ENCODE data around the gene RHEB.

RHEB gene

GRCh38 chr7:151524845-151525244, 5.2 kb upstream of the RHEB start:
- no peak for DNase-seq (ENCODE audit: low read depth)

- no peak for DNase-seq (ENCODE audit: low read depth)
These were observed 4.6 kb upstream of the RHEB start for GRCh38 chr7:151524331-151524730.

- peak; percentile 25 for DNase-seq (ENCODE audit: low read depth)
These were observed 945 bp upstream of the RHEB start for GRCh38 chr7:151520419-151521261.

DNA sequence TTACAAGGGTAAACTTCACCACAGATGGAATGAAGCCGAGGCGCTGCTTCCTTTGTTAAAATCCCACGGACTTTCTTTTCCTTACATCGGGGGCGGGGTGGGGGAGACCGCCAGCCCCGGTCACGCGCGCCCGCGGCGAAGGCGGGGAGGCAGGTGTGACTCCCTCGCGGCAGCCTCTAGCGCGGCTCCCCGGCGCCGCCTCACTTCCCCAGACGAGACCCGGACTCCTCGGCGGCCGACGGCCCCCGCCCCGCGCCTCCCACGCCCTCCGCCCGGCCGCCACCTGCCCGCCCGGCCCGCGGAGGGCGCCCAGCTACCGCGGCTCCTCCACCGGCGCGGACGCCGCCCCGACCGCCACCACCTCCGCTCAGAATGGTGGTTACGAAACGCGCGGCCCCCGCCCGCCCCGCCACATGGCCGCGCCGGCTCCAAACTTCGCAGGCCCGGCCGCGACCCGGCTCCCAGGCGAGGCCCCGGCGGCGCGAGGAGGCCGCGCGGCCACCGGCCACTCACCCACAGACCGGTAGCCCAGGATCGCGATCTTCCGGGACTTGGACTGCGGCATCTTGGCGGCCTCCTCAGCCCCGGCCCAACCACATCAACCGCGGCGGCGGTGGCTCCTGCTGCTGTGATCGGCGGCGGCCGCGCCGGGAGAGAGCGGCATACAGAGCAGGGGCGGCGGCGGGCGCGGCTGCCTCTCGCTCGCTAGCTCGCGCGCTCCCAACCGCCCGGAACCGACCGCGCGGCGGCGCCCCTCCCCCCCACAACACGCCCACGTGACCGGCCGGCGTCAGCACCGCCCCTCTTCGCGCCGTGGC, 539 bp downstream of the RHEB start:
- DNase-seq (ENCODE audit: low read depth) = peak; percentile 43

GRCh38 chr7:151518105-151518946, 1.4 kb downstream of the RHEB start:
- peak; percentile 40 for DNase-seq (ENCODE audit: low read depth)

- no peak for DNase-seq (ENCODE audit: low read depth)
These were observed 2.0 kb downstream of the RHEB start for GRCh38 chr7:151517601-151518104.

DNA sequence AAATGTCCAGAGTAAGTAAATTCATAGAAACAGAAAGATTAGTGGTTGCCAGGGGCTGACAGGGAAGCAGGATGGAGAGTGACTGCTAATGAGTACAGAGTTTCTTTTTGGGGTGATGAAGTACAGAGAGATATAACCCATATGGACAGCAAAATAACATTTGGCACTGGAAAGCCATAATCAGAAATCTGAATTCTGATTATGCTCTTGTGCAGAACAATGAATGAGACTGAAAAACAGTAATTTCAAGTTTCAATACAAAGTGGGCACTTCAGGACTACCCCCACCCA, 4.5 kb downstream of the RHEB start:
- DNase-seq (ENCODE audit: low read depth) = no peak

DNA sequence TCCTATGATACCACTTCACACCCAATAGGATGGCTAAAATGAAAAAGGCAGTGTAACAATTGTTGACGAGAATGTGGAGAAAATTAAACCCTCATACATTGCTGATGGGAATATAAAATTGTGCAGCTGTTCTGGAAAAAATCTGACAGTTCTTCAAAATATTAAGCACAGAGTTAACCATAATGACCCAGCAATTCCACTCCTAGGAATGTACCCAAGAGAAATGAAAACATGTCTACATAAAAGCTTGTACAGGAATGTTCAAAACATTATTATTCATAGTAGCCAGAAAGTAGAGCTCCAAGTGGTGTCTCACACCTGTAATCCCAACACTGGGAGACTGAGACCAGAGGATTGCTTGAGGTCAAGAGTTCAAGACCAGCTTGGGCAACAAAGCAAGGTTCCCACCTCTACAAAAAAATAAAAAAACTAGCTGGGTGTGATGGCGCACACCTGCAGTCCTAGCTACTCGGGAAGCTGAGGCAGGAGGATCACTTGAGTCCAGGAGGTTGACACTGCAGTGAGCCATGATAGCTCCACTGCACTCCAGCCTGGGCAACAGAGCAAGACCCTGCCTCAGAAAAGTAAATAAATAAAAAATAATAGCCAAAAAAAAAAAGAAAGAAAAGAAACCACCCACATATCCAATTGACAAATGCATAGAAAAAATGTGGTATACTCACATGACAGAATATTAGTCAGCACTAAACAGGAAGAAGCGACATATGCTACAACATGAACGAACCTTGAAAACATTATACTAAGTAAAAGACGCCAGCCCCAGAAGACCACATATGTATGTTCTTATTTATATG, 5.0 kb downstream of the RHEB start:
- DNase-seq (ENCODE audit: low read depth) = no peak

- no peak for DNase-seq (ENCODE audit: low read depth)
These were observed 6.6 kb downstream of the RHEB start for GRCh38 chr7:151513133-151513532.

- no peak for DNase-seq (ENCODE audit: low read depth)
These were observed 7.3 kb downstream of the RHEB start for GRCh38 chr7:151512353-151512752.

- no peak for DNase-seq (ENCODE audit: low read depth)
These were observed 7.7 kb downstream of the RHEB start for GRCh38 chr7:151511946-151512345.

- DNase-seq (ENCODE audit: low read depth) = no peak
These were observed 8.4 kb downstream of the RHEB start for GRCh38 chr7:151511270-151511669.

GRCh38 chr7:151509670-151510333, 9.9 kb downstream of the RHEB start:
- DNase-seq (ENCODE audit: low read depth) = no peak

GRCh38 chr7:151508991-151509390, 10.7 kb downstream of the RHEB start:
- DNase-seq (ENCODE audit: low read depth) = no peak

DNA sequence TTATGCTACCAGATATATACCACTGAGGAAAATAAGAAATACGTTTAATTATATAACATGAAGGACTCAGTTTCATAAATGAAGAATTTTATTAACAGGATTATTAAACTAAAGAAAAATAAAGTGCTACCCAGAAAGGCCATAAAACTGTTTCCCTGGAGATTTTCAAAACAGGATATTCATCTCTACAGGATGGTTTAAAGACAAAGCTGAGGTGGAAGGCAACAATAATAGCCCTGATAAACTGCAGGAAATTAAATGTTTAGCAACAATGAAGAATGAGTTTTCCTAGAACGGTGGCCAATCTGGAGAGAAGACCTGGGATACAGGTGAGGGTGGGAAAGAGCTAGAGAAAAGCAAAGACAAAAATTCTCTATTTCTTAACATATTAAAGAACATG, 11.9 kb downstream of the RHEB start:
- DNase-seq (ENCODE audit: low read depth) = no peak

GRCh38 chr7:151506901-151507382, 12.8 kb downstream of the RHEB start:
- DNase-seq (ENCODE audit: low read depth) = no peak

- DNase-seq (ENCODE audit: low read depth) = no peak
These were observed 13.7 kb downstream of the RHEB start for GRCh38 chr7:151505836-151506468.

DNA sequence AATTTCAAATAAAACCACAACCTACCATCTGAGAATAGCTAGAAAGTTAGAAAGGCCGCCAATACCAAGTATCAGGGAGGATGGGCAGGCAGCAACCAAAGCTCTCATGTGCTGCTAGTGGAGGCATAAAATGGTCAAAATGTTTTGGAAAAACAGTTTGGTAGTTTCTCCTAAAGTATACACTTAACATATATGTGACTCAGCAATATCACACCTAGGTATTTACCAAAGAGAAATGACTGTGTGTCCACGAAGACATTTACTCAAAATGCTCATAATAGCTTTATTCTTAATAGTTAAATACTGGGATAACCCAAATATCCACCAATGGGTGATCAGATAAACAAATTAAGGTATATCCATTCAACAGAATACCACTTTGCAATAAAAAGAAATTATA, 14.3 kb downstream of the RHEB start:
- no peak for DNase-seq (ENCODE audit: low read depth)

DNA sequence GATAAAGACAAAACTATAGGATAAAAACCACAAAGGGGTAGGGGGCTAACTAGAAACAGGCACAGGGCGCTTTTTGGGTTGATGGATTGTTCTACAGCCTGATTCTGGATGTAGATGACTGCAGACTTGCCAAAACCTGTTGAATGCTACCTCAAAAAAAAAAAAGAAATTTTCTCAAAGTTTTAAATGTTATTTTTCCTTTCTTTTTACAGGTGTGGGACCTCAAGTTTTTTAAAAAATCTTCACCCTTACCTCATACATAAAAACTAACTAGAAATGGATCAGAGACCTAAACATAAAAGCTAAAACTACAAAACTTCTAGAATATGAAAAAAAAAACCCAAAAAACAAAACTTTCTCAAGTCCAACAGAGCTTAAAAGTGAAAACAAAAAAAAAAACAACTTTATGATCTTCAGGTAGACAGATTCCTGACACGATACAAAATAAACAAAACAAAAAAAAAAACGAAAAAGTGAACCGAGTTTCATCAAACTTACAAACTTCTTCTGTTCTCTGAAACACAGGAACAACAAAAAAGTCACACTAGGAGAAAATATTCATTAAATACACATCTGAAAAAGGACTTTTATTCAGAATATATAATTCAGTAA, 14.9 kb downstream of the RHEB start:
- no peak for DNase-seq (ENCODE audit: low read depth)

All from stimulated activated CD8-positive, alpha-beta memory T cell treated with anti-CD3 and anti-CD28 coated beads, Interleukin-4, amount 100 ng/mL, for 24 hours (primary cell).